WERI-Rb-1 (cell line): Measurements from ENCODE around the gene IQGAP1.

Experiments used
- DNase-seq: peaks from one replicate; pipeline ENCODE4 v3.0.0-alpha.2; 2020
- H3K27ac ChIP-seq: fragments of 250-450 bp; sonication (Bioruptor Pico); 2 replicates; pipeline ENCODE4 v1.5.1; 2020; ENCODE audit warnings: mild to moderate bottlenecking, moderate library complexity
- H3K27me3 ChIP-seq: fragments of 250-450 bp; sonication (Bioruptor Pico); 2 replicates; pipeline ENCODE4 v1.5.1; 2021; ENCODE audit warnings: mild to moderate bottlenecking, low read depth, moderate library complexity; ENCODE audit not compliant: insufficient read depth, severe bottlenecking
- H3K36me3 ChIP-seq: fragments of 250-450 bp; sonication (Bioruptor Pico); 2 replicates; pipeline ENCODE4 v1.5.1; 2020; ENCODE audit warnings: mild to moderate bottlenecking, moderate library complexity
- H3K4me3 ChIP-seq: 2 replicates; pipeline ENCODE4 v1.5.1; 2011; ENCODE audit warnings: low read depth, mild to moderate bottlenecking, control low read depth, low read length
- H3K9me3 ChIP-seq: fragments of 250-450 bp; sonication (Bioruptor Pico); 2 replicates; pipeline ENCODE4 v1.5.1; 2021; ENCODE audit warnings: mild to moderate bottlenecking, moderate library complexity; ENCODE audit not compliant: severe bottlenecking
- TF ChIP-seq, protein P1 (sequence below): IDR thresholded peaks from 2 replicates; pipeline ENCODE4 v1.5.1; 2011; ENCODE audit warnings: low read depth, mild to moderate bottlenecking, control low read depth, inconsistent platforms, low read length

The IQGAP1 gene, protein sequence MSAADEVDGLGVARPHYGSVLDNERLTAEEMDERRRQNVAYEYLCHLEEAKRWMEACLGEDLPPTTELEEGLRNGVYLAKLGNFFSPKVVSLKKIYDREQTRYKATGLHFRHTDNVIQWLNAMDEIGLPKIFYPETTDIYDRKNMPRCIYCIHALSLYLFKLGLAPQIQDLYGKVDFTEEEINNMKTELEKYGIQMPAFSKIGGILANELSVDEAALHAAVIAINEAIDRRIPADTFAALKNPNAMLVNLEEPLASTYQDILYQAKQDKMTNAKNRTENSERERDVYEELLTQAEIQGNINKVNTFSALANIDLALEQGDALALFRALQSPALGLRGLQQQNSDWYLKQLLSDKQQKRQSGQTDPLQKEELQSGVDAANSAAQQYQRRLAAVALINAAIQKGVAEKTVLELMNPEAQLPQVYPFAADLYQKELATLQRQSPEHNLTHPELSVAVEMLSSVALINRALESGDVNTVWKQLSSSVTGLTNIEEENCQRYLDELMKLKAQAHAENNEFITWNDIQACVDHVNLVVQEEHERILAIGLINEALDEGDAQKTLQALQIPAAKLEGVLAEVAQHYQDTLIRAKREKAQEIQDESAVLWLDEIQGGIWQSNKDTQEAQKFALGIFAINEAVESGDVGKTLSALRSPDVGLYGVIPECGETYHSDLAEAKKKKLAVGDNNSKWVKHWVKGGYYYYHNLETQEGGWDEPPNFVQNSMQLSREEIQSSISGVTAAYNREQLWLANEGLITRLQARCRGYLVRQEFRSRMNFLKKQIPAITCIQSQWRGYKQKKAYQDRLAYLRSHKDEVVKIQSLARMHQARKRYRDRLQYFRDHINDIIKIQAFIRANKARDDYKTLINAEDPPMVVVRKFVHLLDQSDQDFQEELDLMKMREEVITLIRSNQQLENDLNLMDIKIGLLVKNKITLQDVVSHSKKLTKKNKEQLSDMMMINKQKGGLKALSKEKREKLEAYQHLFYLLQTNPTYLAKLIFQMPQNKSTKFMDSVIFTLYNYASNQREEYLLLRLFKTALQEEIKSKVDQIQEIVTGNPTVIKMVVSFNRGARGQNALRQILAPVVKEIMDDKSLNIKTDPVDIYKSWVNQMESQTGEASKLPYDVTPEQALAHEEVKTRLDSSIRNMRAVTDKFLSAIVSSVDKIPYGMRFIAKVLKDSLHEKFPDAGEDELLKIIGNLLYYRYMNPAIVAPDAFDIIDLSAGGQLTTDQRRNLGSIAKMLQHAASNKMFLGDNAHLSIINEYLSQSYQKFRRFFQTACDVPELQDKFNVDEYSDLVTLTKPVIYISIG (N-terminal part only)

DNA sequence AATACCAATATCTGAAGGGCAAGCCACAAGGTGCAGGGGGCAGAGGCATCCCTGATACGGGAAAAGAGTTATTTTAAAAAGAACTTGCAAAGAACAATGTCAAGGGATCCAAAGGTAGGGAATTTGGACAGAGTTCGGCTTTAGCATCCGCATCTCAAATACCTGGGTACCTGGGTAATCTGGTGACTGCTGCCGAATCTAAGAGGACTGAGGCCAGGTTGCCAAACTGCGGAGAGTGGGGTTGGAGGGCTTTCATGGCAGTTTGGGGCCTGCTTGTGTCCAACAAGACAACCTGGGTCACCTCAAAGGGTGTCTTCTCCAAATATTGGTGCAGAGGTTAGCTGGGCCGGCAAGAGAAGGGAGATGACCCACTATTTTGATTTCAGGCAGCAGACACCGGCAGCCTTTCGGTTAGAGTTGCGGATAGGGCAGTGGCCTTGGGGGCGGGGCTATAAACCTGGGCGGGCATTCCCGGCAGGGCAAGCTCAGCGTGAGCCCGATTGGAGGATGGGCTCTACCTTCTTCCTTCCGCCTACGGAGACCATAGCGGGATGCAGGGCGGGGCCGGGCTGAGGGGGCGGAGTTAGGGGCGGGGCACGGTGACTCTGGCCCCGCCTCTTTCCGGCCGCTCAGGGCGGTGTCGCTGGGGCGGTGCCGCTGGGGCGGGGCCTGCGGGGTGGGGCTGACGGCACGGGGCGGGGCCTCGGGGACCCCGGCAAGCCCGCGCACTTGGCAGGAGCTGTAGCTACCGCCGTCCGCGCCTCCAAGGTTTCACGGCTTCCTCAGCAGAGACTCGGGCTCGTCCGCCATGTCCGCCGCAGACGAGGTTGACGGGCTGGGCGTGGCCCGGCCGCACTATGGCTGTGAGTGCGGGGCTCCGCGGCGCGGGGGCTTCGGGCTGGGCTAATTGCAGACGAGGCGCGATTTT lies at the start of gene IQGAP1:
TSS of gene IQGAP1 (plus strand) at position 709 of the 928 bp plus-strand sequence. CDS start at position 809, 100 bp downstream.
- Histone ChIP-seq H3K36me3 (peaks cover 19% of the 10 kb centered on the region), H3K4me3 (peak within 1 kb of the TSS; percentile 72), H3K9me3 (no peaks in the 10 kb centered on the region), H3K27me3 (no peaks in the 10 kb centered on the region), H3K27ac (peak within 1 kb of the TSS; percentile 88)
- DNase-seq: peak; percentile 97
- TF ChIP-seq, protein P1, sequence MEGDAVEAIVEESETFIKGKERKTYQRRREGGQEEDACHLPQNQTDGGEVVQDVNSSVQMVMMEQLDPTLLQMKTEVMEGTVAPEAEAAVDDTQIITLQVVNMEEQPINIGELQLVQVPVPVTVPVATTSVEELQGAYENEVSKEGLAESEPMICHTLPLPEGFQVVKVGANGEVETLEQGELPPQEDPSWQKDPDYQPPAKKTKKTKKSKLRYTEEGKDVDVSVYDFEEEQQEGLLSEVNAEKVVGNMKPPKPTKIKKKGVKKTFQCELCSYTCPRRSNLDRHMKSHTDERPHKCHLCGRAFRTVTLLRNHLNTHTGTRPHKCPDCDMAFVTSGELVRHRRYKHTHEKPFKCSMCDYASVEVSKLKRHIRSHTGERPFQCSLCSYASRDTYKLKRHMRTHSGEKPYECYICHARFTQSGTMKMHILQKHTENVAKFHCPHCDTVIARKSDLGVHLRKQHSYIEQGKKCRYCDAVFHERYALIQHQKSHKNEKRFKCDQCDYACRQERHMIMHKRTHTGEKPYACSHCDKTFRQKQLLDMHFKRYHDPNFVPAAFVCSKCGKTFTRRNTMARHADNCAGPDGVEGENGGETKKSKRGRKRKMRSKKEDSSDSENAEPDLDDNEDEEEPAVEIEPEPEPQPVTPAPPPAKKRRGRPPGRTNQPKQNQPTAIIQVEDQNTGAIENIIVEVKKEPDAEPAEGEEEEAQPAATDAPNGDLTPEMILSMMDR: no peak

DNA sequence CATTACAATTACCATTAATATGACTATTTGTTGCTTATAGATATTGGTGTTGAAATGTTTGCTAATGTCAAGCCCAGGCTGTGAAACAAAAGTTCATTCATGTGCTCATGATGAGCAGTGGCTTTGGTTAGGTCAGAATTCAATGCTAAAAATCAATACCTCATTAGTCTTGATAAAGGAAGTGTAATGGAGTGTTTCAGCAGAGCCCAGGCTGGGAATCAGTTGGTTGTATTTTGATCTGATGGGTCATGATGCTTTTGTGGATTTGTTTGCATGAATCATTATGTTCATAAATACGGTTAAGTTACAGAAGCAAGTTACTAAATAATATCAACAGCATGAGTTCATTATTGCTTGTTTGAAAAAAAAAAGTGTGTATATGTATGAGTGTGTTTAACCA lies 49.5 kb upstream of the IQGAP1 start:
- TF ChIP-seq, protein P1: no peak

DNA sequence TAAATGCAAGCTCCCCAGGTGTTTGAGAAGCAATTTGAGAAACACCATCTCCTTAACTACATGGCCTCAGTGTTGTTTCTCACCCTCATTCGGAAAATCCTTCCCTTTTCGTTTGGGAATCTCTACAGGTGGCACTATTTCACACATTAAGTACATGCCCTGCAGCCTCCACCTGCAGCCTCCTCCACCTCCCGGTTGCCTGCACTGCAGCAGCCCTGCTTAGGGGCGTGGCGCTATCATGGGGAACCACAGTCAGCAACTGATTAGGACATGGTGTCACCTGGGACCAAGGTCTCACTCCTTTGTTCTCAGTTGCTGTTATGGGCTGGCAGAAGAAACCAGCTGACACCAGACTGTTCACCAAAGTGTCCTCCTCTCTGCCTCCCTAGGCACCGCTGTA lies 47.7 kb upstream of the IQGAP1 start:
- no peak for DNase-seq
- Histone ChIP-seq H3K27me3 (no peaks in the 10 kb centered on the region), H3K4me3 (no peak overlapping the region), H3K27ac (no peak overlapping the region), H3K36me3 (no peaks in the 10 kb centered on the region), H3K9me3 (no peaks in the 10 kb centered on the region)
- TF ChIP-seq, protein P1: no peak

More for the DNA sequence above, 49.5 kb upstream of the IQGAP1 start:
- Histone ChIP-seq H3K4me3 (no peak overlapping the region), H3K27ac (no peak overlapping the region), H3K36me3 (no peaks in the 10 kb centered on the region), H3K27me3 (no peaks in the 10 kb centered on the region), H3K9me3 (no peaks in the 10 kb centered on the region)
- DNase-seq: no peak

DNA sequence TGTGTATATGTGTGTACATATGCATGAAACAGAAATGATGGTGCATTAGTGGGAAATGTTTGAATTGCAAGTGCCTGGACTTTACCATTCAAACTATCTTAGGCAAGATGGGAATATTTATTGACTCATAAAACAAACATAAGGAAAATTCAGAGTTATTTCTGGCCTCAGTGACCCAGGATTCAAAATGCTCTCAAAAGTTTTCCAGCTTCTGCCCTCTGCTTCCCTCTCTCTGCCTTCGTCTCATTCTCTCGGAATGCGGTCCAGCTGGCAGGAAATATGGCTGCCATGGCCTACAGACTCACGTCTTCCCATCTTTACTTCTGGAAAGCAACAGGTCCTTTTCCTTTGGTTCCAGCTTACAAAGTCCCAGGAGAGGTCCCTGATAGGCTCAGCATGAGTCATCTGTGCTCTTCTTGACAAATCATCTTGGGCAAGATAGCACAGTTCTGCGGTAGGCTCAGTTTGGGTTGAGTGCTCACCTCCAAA lies 44.7 kb upstream of the IQGAP1 start:
- Histone ChIP-seq H3K27me3 (no peaks in the 10 kb centered on the region), H3K9me3 (no peaks in the 10 kb centered on the region), H3K36me3 (no peaks in the 10 kb centered on the region), H3K4me3 (no peak overlapping the region), H3K27ac (no peak overlapping the region)
- TF ChIP-seq, protein P1: no peak
- DNase-seq: no peak
